H9 (cell line): ENCODE data around the gene PCDHGA2. TPM values are rescaled to one million over a fixed set of nuclear protein-coding genes. Genes with fewer than 3 reads are reported as not detected.

Experiments used
- DNase-seq: peaks from one replicate; pipeline ENCODE4 v3.0.0-alpha.2; 2017
- H2AFZ ChIP-seq: one replicate; pipeline ENCODE4 v1.6.1; 2013; ENCODE audit warnings: mild to moderate bottlenecking, low read length, control low read depth, moderate library complexity
- H2AK5ac ChIP-seq: 2 replicates; pipeline ENCODE4 v1.6.1; 2013; ENCODE audit warnings: low read length, control low read depth, mixed read lengths; ENCODE audit not compliant: insufficient read length
- H2BK120ac ChIP-seq: one replicate; pipeline ENCODE4 v1.6.1; 2013; ENCODE audit warnings: low read depth, mild to moderate bottlenecking, low read length, control low read depth, inconsistent platforms; ENCODE audit not compliant: poor library complexity, severe bottlenecking
- H2BK12ac ChIP-seq: 2 replicates; pipeline ENCODE4 v1.6.1; 2013; ENCODE audit warnings: low read length, control low read depth, mixed read lengths, low read depth; ENCODE audit not compliant: insufficient read length
- H2BK15ac ChIP-seq: 2 replicates; pipeline ENCODE4 v1.6.1; 2013; ENCODE audit warnings: low read depth, low read length, control low read depth
- H2BK20ac ChIP-seq: one replicate; pipeline ENCODE4 v1.6.1; 2013; ENCODE audit warnings: low read depth, mild to moderate bottlenecking, low read length, control low read depth, inconsistent platforms; ENCODE audit not compliant: poor library complexity, severe bottlenecking
- H2BK5ac ChIP-seq: 2 replicates; pipeline ENCODE4 v1.6.1; 2013; ENCODE audit warnings: low read length, control low read depth, mixed read lengths; ENCODE audit not compliant: insufficient read length
- H3K14ac ChIP-seq: 2 replicates; pipeline ENCODE4 v1.6.1; 2013; ENCODE audit warnings: low read length, control low read depth; ENCODE audit not compliant: insufficient read depth
- H3K18ac ChIP-seq: 2 replicates; pipeline ENCODE4 v1.6.1; 2013; ENCODE audit warnings: low read depth, mild to moderate bottlenecking, mixed read lengths, low read length, control low read depth; ENCODE audit not compliant: insufficient read length
- H3K23ac ChIP-seq: 2 replicates; pipeline ENCODE4 v1.6.1; 2013; ENCODE audit warnings: low read length, control low read depth, mixed read lengths, low read depth; ENCODE audit not compliant: insufficient read length
- H3K23me2 ChIP-seq: 2 replicates; pipeline ENCODE4 v1.6.1; 2013; ENCODE audit warnings: low read depth, mild to moderate bottlenecking, mixed read lengths, low read length, control low read depth; ENCODE audit not compliant: insufficient read length, poor library complexity, severe bottlenecking
- H3K27ac ChIP-seq: 2 replicates; pipeline ENCODE4 v1.5.1; 2013; ENCODE audit warnings: low read length, control low read depth, mixed read lengths, low read depth; ENCODE audit not compliant: insufficient read length
- H3K27me3 ChIP-seq: 2 replicates; pipeline ENCODE4 v1.6.1; 2013; ENCODE audit warnings: low read length, control low read depth, inconsistent platforms; ENCODE audit not compliant: insufficient read depth
- H3K4ac ChIP-seq: 2 replicates; pipeline ENCODE4 v1.6.1; 2013; ENCODE audit warnings: low read depth, mild to moderate bottlenecking, control low read depth, inconsistent platforms, low read length, moderate library complexity
- H3K4me1 ChIP-seq: 2 replicates; pipeline ENCODE4 v1.6.1; 2013; ENCODE audit warnings: low read length, control low read depth, inconsistent platforms; ENCODE audit not compliant: insufficient read depth
- H3K4me2 ChIP-seq: 2 replicates; pipeline ENCODE4 v1.6.1; 2013; ENCODE audit warnings: low read length, control low read depth, mixed read lengths; ENCODE audit not compliant: insufficient read length, insufficient read depth
- H3K56ac ChIP-seq: 2 replicates; pipeline ENCODE4 v1.6.1; 2013; ENCODE audit warnings: low read depth, mild to moderate bottlenecking, mixed read lengths, low read length, control low read depth; ENCODE audit not compliant: insufficient read length
- H3K79me1 ChIP-seq: 2 replicates; pipeline ENCODE4 v1.6.1; 2013; ENCODE audit warnings: low read depth, mild to moderate bottlenecking, moderate library complexity, low read length, control low read depth, inconsistent platforms; ENCODE audit not compliant: insufficient read depth, poor library complexity, severe bottlenecking
- H3K79me2 ChIP-seq: 2 replicates; pipeline ENCODE4 v1.6.1; 2013; ENCODE audit warnings: low read length, control low read depth, inconsistent platforms; ENCODE audit not compliant: insufficient read depth
- H3K9ac ChIP-seq: 2 replicates; pipeline ENCODE4 v1.6.1; 2013; ENCODE audit warnings: low read length, control low read depth, mixed read lengths; ENCODE audit not compliant: insufficient read length; ENCODE audit errors: extremely low read depth
- H3K9me3 ChIP-seq: one replicate; pipeline ENCODE4 v1.6.1; 2013; ENCODE audit warnings: low read depth, low read length, inconsistent platforms; ENCODE audit not compliant: control insufficient read depth
- H3T11ph ChIP-seq: one replicate; pipeline ENCODE4 v1.6.1; 2013; ENCODE audit warnings: mild to moderate bottlenecking, low read length, control low read depth, inconsistent platforms
- H4K20me1 ChIP-seq: one replicate; pipeline ENCODE4 v1.6.1; 2013; ENCODE audit not compliant: control insufficient read depth, insufficient read length, insufficient read depth
- H4K5ac ChIP-seq: 2 replicates; pipeline ENCODE4 v1.6.1; 2013; ENCODE audit warnings: low read depth, mild to moderate bottlenecking, mixed read lengths, low read length, control low read depth; ENCODE audit not compliant: insufficient read length
- H4K8ac ChIP-seq: replicated peaks from 2 replicates; pipeline ENCODE4 v1.6.1; 2013; ENCODE audit warnings: low read length, control low read depth, mixed read lengths, low read depth; ENCODE audit not compliant: insufficient read length
- H4K91ac ChIP-seq: 2 replicates; pipeline ENCODE4 v1.6.1; 2013; ENCODE audit warnings: low read depth, mild to moderate bottlenecking, moderate library complexity, mixed read lengths, low read length, control low read depth; ENCODE audit not compliant: insufficient read length
- H3K27ac Mint-ChIP-seq, 3 experiments: 2 replicates in 2 of 3; 3 replicates in 1 of 3; pipeline ENCODE4 v1.8.0; 2020 to 2021; ENCODE audit warnings: mixed read lengths in 3 of 3, mild to moderate bottlenecking in 1 of 3, moderate library complexity in 1 of 3
- H3K27me3 Mint-ChIP-seq: 2 replicates; pipeline ENCODE4 v1.8.0; 2021; ENCODE audit warnings: low read depth, mild to moderate bottlenecking, moderate library complexity, mixed read lengths
- H3K36me3 Mint-ChIP-seq, 3 experiments: 2 replicates in 2 of 3; 3 replicates in 1 of 3; pipeline ENCODE4 v1.8.0; 2020 to 2021; ENCODE audit warnings: low read depth in 3 of 3, mixed read lengths in 3 of 3; ENCODE audit not compliant: insufficient read depth in 1 of 3
- H3K4me1 Mint-ChIP-seq, 2 experiments: 2 replicates each; pipeline ENCODE4 v1.8.0; 2020; ENCODE audit warnings: mixed read lengths in 2 of 2
- H3K4me3 Mint-ChIP-seq, 2 experiments: 2 replicates in 1 of 2; 3 replicates in 1 of 2; pipeline ENCODE4 v1.8.0; 2020 to 2021; ENCODE audit warnings: mild to moderate bottlenecking in 2 of 2, mixed read lengths in 2 of 2, moderate library complexity in 1 of 2
- H3K9me3 Mint-ChIP-seq, 2 experiments: 2 replicates in 1 of 2; 3 replicates in 1 of 2; pipeline ENCODE4 v1.8.0; 2020; ENCODE audit warnings: mild to moderate bottlenecking in 2 of 2, mixed read lengths in 2 of 2, moderate library complexity in 1 of 2
- CTCF ChIP-seq: fragments of 200-600 bp; sonication (generic); conservative IDR thresholded peaks from 3 replicates; pipeline ENCODE4 v1.8.0; 2021; ENCODE audit warnings: antibody characterized with exemption, mild to moderate bottlenecking
- WGBS: extraction: QIAGEN DNeasy Blood & Tissue Kit; methylation state at CpG from one replicate; pipeline ENCODE4 v1.1.7; 2013; ENCODE audit warnings: missing lambda C conversion rate, low lambda C conversion rate, mixed read lengths; ENCODE audit not compliant: insufficient read length; ENCODE audit errors: extremely low coverage; 5-methylcytosine and 5-hydroxymethylcytosine counted together
- total RNA-seq: library from RNA; stranded (reverse); gene quantifications from 2 replicates; pipeline ENCODE4 v1.2.1, GENCODE V29; 2021

The PCDHGA2 gene
- total RNA-seq, 1 experiment from 2014 or later: 0.90 TPM

- Mint-ChIP-seq H3K9me3 (peaks cover 60 to 63% of the 10 kb centered on the region in 2 experiments), H3K36me3 (peaks cover 20 to 68% (median 50%) of the 10 kb centered on the region in 3 experiments)
- no peak for DNase-seq
Observed at GRCh38 chr5:141355641-141356040, 17.1 kb downstream of the PCDHGA2 start.

More at GRCh38 chr5:141355641-141356040, 17.1 kb downstream of the PCDHGA2 start:
- Histone ChIP-seq H3K79me2 (no peaks in the 10 kb centered on the region), H3K14ac (no peak overlapping the region), H3K9me3 (peaks cover 32% of the 10 kb centered on the region), H2BK120ac (no peak overlapping the region), H2AK5ac (no peak overlapping the region), H3K23me2 (no peaks in the 10 kb centered on the region), H3K79me1 (no peaks in the 10 kb centered on the region), H3K23ac (no peak overlapping the region), H3T11ph (no peak overlapping the region), H3K4me2 (no peak overlapping the region), H2BK20ac (no peak overlapping the region), H3K27ac (no peak overlapping the region), H3K56ac (no peak overlapping the region), H3K9ac (no peak overlapping the region), H2AFZ (no peak overlapping the region), H3K18ac (no peak overlapping the region), H4K5ac (no peak overlapping the region), H3K4ac (no peak overlapping the region), H3K4me1 (no peaks in the 10 kb centered on the region), H3K27me3 (no peaks in the 10 kb centered on the region), H4K91ac (no peak overlapping the region), H4K20me1 (no peaks in the 10 kb centered on the region), H2BK5ac (no peak overlapping the region), H2BK12ac (no peak overlapping the region), H4K8ac (no peak overlapping the region), H2BK15ac (no peak overlapping the region)
- H3K4me3 Mint-ChIP-seq: no peak overlapping the region
- H3K27ac Mint-ChIP-seq: no peak overlapping the region
- no peak for TF ChIP-seq CTCF
- peaks cover 2 to 3% of the 10 kb centered on the region in 2 experiments; a peak in 2 of 4 replicates for H3K4me1 Mint-ChIP-seq
- WGBS: no CpG with 5 or more reads among the region's 24 CpGs
- H3K27me3 Mint-ChIP-seq: peaks cover 3% of the 10 kb centered on the region
